ENCODE results near the gene TCN2.

DNA sequence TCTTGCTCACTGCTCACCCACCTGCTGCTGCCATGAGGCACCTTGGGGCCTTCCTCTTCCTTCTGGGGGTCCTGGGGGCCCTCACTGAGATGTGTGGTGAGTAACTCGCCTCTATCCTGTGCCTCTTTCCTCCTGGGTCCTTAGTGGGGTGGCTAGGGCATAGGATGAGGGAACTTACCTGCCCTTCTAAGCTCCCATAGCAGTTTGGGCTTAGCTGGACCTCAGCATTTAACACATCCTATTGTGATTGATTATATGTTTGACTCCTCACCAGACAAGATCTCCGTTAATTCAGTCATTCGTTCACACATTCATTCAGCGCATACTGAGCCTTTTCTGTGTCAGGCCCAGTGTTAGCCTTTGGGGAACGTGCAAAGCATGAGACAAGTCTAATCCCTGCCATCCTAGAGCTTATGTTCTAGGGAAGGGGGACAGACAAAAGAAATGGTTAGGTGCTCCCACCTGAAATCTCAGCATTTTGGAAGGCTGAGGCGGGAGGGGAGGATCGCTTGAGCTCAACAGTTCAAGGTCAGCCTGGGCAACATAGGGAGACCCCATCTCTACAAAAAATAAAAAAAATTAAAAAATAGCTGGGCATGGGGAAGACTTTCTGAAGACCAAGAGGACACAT, 441 bp downstream of the TCN2 start:
- TF ChIP-seq, protein P1, sequence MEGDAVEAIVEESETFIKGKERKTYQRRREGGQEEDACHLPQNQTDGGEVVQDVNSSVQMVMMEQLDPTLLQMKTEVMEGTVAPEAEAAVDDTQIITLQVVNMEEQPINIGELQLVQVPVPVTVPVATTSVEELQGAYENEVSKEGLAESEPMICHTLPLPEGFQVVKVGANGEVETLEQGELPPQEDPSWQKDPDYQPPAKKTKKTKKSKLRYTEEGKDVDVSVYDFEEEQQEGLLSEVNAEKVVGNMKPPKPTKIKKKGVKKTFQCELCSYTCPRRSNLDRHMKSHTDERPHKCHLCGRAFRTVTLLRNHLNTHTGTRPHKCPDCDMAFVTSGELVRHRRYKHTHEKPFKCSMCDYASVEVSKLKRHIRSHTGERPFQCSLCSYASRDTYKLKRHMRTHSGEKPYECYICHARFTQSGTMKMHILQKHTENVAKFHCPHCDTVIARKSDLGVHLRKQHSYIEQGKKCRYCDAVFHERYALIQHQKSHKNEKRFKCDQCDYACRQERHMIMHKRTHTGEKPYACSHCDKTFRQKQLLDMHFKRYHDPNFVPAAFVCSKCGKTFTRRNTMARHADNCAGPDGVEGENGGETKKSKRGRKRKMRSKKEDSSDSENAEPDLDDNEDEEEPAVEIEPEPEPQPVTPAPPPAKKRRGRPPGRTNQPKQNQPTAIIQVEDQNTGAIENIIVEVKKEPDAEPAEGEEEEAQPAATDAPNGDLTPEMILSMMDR (conservative IDR thresholded peaks at IDR 0.05; ENCODE audit: low read depth, low read length): no peak
- TF ChIP-seq, protein P2, sequence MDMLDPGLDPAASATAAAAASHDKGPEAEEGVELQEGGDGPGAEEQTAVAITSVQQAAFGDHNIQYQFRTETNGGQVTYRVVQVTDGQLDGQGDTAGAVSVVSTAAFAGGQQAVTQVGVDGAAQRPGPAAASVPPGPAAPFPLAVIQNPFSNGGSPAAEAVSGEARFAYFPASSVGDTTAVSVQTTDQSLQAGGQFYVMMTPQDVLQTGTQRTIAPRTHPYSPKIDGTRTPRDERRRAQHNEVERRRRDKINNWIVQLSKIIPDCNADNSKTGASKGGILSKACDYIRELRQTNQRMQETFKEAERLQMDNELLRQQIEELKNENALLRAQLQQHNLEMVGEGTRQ (IDR thresholded peaks at IDR 0.05; ENCODE audit: low read depth, low read length): no peak
- no peak for TF ChIP-seq BHLHE40 (IDR thresholded peaks at IDR 0.05; ENCODE audit: low read depth, low read length)
- TF ChIP-seq RAD21 (IDR thresholded peaks at IDR 0.05; ENCODE audit: low read length): no peak
- TF ChIP-seq POLR2A (IDR thresholded peaks at IDR 0.05; ENCODE audit: low read depth, low read length): no peak
- no peak for TF ChIP-seq CEBPB (IDR thresholded peaks at IDR 0.05; ENCODE audit: low read depth, low read length)
- no peak for TF ChIP-seq RFX5 (IDR thresholded peaks at IDR 0.05; ENCODE audit: low read depth, low read length)
- TF ChIP-seq MAFK (IDR thresholded peaks at IDR 0.05; ENCODE audit: low read depth, low read length): no peak
- TF ChIP-seq MAZ (IDR thresholded peaks at IDR 0.05; ENCODE audit: borderline replicate concordance, low read depth, low read length): no peak
- TF ChIP-seq, protein P3, sequence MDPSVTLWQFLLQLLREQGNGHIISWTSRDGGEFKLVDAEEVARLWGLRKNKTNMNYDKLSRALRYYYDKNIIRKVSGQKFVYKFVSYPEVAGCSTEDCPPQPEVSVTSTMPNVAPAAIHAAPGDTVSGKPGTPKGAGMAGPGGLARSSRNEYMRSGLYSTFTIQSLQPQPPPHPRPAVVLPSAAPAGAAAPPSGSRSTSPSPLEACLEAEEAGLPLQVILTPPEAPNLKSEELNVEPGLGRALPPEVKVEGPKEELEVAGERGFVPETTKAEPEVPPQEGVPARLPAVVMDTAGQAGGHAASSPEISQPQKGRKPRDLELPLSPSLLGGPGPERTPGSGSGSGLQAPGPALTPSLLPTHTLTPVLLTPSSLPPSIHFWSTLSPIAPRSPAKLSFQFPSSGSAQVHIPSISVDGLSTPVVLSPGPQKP (IDR thresholded peaks at IDR 0.05; ENCODE audit: borderline replicate concordance, low read depth, low read length): no peak
- no peak for TF ChIP-seq RCOR1 (IDR thresholded peaks at IDR 0.05; ENCODE audit: insufficient replicate concordance, low read length)
- no peak for TF ChIP-seq SMC3 (IDR thresholded peaks at IDR 0.05; ENCODE audit: low read depth, low read length)
